GM23338 (cell line): ENCODE data around the gene AVPR2.

Experiments used
- CREB1 ChIP-seq: fragments of 250-450 bp; sonication (Bioruptor Pico); IDR thresholded peaks from 2 replicates; pipeline ENCODE4 v1.5.0; 2020; ENCODE audit warnings: low read depth, mild to moderate bottlenecking, moderate library complexity
- EZH2 ChIP-seq: fragments of 200-600 bp; sonication (generic); IDR thresholded peaks from one replicate; pipeline ENCODE4 v1.8.0; 2017; ENCODE audit warnings: antibody characterized with exemption, mild to moderate bottlenecking, low read depth; ENCODE audit not compliant: unreplicated experiment
- EZH2phosphoT487 ChIP-seq: fragments of 200-600 bp; sonication (generic); IDR thresholded peaks from one replicate; pipeline ENCODE4 v1.8.1; 2018; ENCODE audit warnings: antibody characterized with exemption; ENCODE audit not compliant: unreplicated experiment
- JUNB ChIP-seq: IDR thresholded peaks from one replicate; pipeline ENCODE4 v1.6.1; 2016; ENCODE audit warnings: antibody characterized with exemption; ENCODE audit not compliant: unreplicated experiment
- NANOG ChIP-seq: IDR thresholded peaks from 2 replicates; pipeline ENCODE4 v1.6.1; 2016; ENCODE audit warnings: antibody characterized with exemption, borderline replicate concordance
- POLR2AphosphoS5 ChIP-seq: IDR thresholded peaks from 2 replicates; pipeline ENCODE4 v1.6.1; 2016; ENCODE audit warnings: antibody characterized with exemption, low read depth
- STAT1 ChIP-seq: IDR thresholded peaks from one replicate; pipeline ENCODE4 v1.6.1; 2016; ENCODE audit warnings: antibody characterized with exemption; ENCODE audit not compliant: unreplicated experiment
- TF ChIP-seq, protein P1 (sequence below), 2 experiments: fragments of 200-600 bp in 1 of 2; sonication (generic) in 1 of 2; conservative IDR thresholded peaks; 2 replicates each; pipeline versions ENCODE4 v1.5.1 to v1.6.1; 2016 to 2017; ENCODE audit warnings: antibody characterized with exemption in 2 of 2, low read depth in 2 of 2, mild to moderate bottlenecking in 2 of 2, moderate library complexity in 1 of 2
- TF ChIP-seq, protein P2 (sequence below): IDR thresholded peaks from one replicate; pipeline ENCODE4 v1.6.1; 2018; ENCODE audit warnings: antibody characterized with exemption; ENCODE audit not compliant: unreplicated experiment

DNA sequence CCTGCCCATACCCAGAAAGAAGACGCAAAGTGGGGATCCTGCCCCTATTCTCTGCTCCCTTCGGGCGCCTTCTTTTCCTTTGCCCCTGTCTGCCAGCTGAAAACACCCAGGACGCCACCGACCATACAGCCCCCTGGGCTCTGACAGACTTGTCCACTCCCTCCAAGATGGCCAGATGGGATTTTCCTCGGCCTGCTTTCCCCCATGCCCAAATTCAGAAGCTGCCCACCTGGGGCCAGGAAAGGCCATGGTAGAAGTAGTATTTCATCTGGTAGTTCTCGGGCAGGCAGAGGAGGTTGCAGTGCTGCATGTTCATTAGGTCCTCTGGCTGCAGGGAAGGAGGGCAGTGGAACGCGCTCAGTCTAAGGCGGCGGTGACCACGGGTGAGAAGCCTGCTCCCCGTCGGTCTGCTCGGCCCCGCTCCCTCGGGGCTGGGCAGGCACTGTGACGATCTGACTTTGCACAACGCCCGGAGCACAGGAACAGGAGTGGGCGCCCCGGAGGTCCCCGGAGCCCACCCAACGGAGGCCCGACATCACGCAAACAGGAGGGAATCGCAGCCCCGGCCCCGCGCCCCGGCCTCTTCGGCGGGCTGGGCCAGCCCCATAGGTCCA, 29.8 kb downstream of the AVPR2 start:
- TF ChIP-seq, protein P1, sequence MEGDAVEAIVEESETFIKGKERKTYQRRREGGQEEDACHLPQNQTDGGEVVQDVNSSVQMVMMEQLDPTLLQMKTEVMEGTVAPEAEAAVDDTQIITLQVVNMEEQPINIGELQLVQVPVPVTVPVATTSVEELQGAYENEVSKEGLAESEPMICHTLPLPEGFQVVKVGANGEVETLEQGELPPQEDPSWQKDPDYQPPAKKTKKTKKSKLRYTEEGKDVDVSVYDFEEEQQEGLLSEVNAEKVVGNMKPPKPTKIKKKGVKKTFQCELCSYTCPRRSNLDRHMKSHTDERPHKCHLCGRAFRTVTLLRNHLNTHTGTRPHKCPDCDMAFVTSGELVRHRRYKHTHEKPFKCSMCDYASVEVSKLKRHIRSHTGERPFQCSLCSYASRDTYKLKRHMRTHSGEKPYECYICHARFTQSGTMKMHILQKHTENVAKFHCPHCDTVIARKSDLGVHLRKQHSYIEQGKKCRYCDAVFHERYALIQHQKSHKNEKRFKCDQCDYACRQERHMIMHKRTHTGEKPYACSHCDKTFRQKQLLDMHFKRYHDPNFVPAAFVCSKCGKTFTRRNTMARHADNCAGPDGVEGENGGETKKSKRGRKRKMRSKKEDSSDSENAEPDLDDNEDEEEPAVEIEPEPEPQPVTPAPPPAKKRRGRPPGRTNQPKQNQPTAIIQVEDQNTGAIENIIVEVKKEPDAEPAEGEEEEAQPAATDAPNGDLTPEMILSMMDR (conservative IDR thresholded peaks at IDR 0.05; ENCODE audit: low read depth in 2 of 2), result no peak
- TF ChIP-seq POLR2AphosphoS5, result no peak
- TF ChIP-seq EZH2, result no peak
- TF ChIP-seq EZH2phosphoT487, result no peak
- no peak for TF ChIP-seq CREB1
- TF ChIP-seq JUNB, result no peak
- TF ChIP-seq, protein P2, sequence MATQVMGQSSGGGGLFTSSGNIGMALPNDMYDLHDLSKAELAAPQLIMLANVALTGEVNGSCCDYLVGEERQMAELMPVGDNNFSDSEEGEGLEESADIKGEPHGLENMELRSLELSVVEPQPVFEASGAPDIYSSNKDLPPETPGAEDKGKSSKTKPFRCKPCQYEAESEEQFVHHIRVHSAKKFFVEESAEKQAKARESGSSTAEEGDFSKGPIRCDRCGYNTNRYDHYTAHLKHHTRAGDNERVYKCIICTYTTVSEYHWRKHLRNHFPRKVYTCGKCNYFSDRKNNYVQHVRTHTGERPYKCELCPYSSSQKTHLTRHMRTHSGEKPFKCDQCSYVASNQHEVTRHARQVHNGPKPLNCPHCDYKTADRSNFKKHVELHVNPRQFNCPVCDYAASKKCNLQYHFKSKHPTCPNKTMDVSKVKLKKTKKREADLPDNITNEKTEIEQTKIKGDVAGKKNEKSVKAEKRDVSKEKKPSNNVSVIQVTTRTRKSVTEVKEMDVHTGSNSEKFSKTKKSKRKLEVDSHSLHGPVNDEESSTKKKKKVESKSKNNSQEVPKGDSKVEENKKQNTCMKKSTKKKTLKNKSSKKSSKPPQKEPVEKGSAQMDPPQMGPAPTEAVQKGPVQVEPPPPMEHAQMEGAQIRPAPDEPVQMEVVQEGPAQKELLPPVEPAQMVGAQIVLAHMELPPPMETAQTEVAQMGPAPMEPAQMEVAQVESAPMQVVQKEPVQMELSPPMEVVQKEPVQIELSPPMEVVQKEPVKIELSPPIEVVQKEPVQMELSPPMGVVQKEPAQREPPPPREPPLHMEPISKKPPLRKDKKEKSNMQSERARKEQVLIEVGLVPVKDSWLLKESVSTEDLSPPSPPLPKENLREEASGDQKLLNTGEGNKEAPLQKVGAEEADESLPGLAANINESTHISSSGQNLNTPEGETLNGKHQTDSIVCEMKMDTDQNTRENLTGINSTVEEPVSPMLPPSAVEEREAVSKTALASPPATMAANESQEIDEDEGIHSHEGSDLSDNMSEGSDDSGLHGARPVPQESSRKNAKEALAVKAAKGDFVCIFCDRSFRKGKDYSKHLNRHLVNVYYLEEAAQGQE, result no peak
- no peak for TF ChIP-seq STAT1
- TF ChIP-seq NANOG, result no peak
